Tibial nerve (tissue), 4 donors: Measurements from ENCODE around the gene CFDP1. TPM values are rescaled to one million over a fixed set of nuclear protein-coding genes. Genes with fewer than 3 reads are reported as not detected.

ENCODE experiments used
- DNase-seq, 2 donors: peaks; one replicate each; pipeline ENCODE4 v3.0.0-alpha.2; 2019; ENCODE audit warnings: low spot score in 2 of 2
- H3K27ac ChIP-seq, 4 donors: fragments of 200-600 bp; sonication (generic) in 3 of 4; one replicate each; pipeline ENCODE4 v1.5.1; 2017 to 2019; ENCODE audit warnings: mild to moderate bottlenecking in 1 of 4
- H3K27me3 ChIP-seq, 2 donors: fragments of 200-600 bp; sonication (generic) in 1 of 2; one replicate each; pipeline versions ENCODE4 v1.5.1 to v1.6.0; 2017 to 2019
- H3K36me3 ChIP-seq, 3 donors: fragments of 200-600 bp; sonication (generic); one replicate each; pipeline ENCODE4 v1.5.1; 2018 to 2019
- H3K4me1 ChIP-seq, 4 donors: fragments of 200-600 bp; sonication (generic) in 3 of 4; one replicate each; pipeline ENCODE4 v1.5.1; 2017 to 2019
- H3K4me3 ChIP-seq, 4 donors: fragments of 200-600 bp; sonication (generic) in 3 of 4; one replicate each; pipeline ENCODE4 v1.5.1; 2017 to 2019; ENCODE audit warnings: mild to moderate bottlenecking in 1 of 4, moderate library complexity in 1 of 4
- H3K9me3 ChIP-seq, 4 donors: fragments of 200-600 bp; sonication (generic) in 3 of 4; one replicate each; pipeline ENCODE4 v1.5.1; 2017 to 2019
- EP300 ChIP-seq, 2 donors: sonication (generic); formaldehyde crosslinking; IDR thresholded peaks; one replicate each; pipeline ENCODE4 v1.6.1; 2017; ENCODE audit warnings: antibody characterized with exemption in 2 of 2, mild to moderate bottlenecking in 1 of 2
- POLR2A ChIP-seq, 2 donors: fragments of 450-650 bp; IDR thresholded peaks; one replicate each; pipeline ENCODE4 v1.6.1; 2017; ENCODE audit warnings: antibody characterized with exemption in 2 of 2, mild to moderate bottlenecking in 2 of 2, moderate library complexity in 2 of 2
- WGBS, 2 donors: methylation state at CpG; one replicate each; pipeline ENCODE4 v1.1.5; 2018; 5-methylcytosine and 5-hydroxymethylcytosine counted together
- total RNA-seq, 4 donors: library from RNA; depleted of rRNA; stranded (reverse); fragments of >200 nt; gene quantifications; one replicate each; pipeline ENCODE4 v1.1.0, GENCODE V29; 2016
- TF ChIP-seq, protein P1 (sequence below), 5 experiments: fragments of 200-600 bp in 3 of 5; fragments of 450-650 bp in 2 of 5; sonication (generic) in 3 of 5; IDR thresholded peaks; one replicate each; pipeline ENCODE4 v1.5.1; 2016 to 2019; ENCODE audit warnings: antibody characterized with exemption in 5 of 5, mild to moderate bottlenecking in 3 of 5, moderate library complexity in 2 of 5

Gene CFDP1
- total RNA-seq, 4 donors from 2014 or later: 35.6 to 120 (median 62.4) TPM

DNA sequence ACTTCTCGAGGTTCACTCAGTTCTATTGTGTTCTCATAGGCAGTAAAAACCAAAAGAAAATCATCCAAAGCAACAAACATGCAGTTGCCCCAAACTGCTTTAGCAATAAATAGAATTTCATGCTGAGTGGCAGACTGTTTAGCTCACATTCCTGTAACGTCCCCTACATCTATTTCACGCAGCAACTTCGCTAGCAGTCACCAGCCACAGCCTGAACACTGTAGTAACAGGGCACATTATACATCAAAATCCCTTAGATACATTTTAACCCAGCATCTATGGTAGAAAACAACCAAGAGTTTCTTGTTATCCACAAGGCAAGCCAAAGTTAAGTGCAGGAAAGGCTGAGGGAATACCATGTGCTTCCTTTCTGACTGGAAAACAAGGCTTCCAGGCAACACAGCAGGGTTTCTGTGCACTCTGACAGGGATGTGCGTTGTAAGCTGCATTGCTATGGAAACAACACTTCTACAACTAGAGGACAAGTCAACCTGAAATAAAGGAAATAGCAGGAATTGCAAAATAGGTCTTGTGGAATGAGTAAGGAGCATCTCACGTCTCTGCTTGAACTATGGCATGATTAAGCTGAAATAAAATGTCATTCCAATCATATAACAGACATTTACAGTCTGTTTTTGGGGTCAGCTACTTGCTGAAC is 55.4 kb downstream of the CFDP1 start:
- Histone ChIP-seq H3K9me3 (no peaks in the 10 kb centered on the region), H3K36me3 (peaks cover 0 to 8% (median 0%) of the 10 kb centered on the region in 3 donors), H3K27me3 (no peaks in the 10 kb centered on the region), H3K4me3 (no peak overlapping the region), H3K27ac (peak overlapping the region in 2 of 4 donors; percentile 57 to 68), H3K4me1 (peaks cover 0 to 46% (median 15%) of the 10 kb centered on the region in 4 donors)
- no peak for DNase-seq
- 39 to 40% methylated on average over 6 of the region's 6 CpGs for WGBS, 2 donors
- TF ChIP-seq EP300 (IDR thresholded peaks at IDR 0.05): peak in 1 of 2 donors; percentile 69
- no peak for TF ChIP-seq POLR2A (IDR thresholded peaks at IDR 0.05)

DNA sequence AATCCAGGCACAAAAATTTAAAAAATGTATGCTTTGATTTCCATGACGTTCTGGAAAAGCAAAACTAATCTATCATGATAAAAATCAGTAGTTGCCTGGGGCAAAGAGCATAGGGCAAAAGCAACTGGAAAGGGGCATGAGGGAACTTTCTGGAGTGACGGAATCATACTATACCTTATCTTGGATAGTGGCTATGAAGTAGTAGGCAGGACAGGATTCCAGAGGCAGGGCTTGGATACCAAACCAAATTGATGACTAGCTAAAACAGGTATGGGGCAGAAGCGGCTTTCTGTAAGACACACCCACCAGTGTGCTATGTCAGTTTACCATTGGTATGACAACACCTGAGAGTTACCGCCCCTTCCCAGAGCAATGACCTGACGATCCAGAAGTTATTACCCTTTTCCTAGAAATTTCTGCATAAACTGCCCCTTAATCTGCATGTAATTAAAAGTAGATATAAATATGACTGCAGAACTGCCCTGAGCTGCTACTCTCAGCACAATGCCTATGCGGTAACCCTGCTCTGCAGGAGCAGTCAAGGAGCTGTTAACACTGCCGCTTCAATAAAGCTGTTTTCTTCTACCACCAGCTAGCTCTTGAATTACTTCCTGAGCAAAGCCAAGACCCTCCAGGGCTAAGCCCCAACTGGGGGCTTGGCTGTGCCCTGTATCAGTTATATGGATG is 56.7 kb downstream of the CFDP1 start:
- TF ChIP-seq EP300 (IDR thresholded peaks at IDR 0.05) (no peak), POLR2A (IDR thresholded peaks at IDR 0.05) (no peak)
- TF ChIP-seq, protein P1, sequence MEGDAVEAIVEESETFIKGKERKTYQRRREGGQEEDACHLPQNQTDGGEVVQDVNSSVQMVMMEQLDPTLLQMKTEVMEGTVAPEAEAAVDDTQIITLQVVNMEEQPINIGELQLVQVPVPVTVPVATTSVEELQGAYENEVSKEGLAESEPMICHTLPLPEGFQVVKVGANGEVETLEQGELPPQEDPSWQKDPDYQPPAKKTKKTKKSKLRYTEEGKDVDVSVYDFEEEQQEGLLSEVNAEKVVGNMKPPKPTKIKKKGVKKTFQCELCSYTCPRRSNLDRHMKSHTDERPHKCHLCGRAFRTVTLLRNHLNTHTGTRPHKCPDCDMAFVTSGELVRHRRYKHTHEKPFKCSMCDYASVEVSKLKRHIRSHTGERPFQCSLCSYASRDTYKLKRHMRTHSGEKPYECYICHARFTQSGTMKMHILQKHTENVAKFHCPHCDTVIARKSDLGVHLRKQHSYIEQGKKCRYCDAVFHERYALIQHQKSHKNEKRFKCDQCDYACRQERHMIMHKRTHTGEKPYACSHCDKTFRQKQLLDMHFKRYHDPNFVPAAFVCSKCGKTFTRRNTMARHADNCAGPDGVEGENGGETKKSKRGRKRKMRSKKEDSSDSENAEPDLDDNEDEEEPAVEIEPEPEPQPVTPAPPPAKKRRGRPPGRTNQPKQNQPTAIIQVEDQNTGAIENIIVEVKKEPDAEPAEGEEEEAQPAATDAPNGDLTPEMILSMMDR (IDR thresholded peaks at IDR 0.05): no peak
- Histone ChIP-seq H3K9me3 (no peaks in the 10 kb centered on the region), H3K36me3 (peaks cover 0 to 8% (median 0%) of the 10 kb centered on the region in 3 donors), H3K4me1 (peaks cover 0 to 45% (median 21%) of the 10 kb centered on the region in 4 donors), H3K27ac (peak overlapping the region in 1 of 4 donors; percentile 68), H3K27me3 (no peaks in the 10 kb centered on the region), H3K4me3 (no peak overlapping the region)
- no peak for DNase-seq
- 89 to 90% methylated on average over 7 of the region's 7 CpGs for WGBS, 2 donors

DNA sequence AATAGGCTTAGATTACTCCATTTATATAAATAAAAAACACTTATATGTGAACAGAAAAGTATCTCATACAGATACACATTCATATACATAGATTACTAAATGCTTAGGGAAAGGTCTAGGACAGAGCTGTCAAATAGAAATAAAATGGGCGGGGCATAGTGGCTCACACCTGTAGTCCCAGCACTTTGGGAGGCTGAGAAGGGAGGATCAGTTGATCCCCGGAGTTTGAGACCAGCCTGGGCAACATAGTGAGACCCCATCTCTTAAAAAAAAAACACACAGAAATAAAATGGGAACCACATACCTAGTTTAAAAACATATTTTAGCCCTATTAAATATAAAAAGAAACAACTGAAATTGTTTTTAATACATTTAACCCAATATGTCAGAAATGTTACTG is 58.9 kb downstream of the CFDP1 start:
- DNase-seq: no peak
- Histone ChIP-seq H3K4me3 (no peak overlapping the region), H3K9me3 (no peaks in the 10 kb centered on the region), H3K36me3 (peaks cover 0 to 8% (median 0%) of the 10 kb centered on the region in 3 donors), H3K27me3 (no peaks in the 10 kb centered on the region), H3K4me1 (peaks cover 0 to 25% (median 9%) of the 10 kb centered on the region in 4 donors), H3K27ac (no peak overlapping the region)
- TF ChIP-seq, protein P1 (IDR thresholded peaks at IDR 0.05): no peak
- no peak for TF ChIP-seq EP300 (IDR thresholded peaks at IDR 0.05)
- no peak for TF ChIP-seq POLR2A (IDR thresholded peaks at IDR 0.05)
- WGBS, 2 donors: 97 to 99% methylated on average over 2 of the region's 2 CpGs

DNA sequence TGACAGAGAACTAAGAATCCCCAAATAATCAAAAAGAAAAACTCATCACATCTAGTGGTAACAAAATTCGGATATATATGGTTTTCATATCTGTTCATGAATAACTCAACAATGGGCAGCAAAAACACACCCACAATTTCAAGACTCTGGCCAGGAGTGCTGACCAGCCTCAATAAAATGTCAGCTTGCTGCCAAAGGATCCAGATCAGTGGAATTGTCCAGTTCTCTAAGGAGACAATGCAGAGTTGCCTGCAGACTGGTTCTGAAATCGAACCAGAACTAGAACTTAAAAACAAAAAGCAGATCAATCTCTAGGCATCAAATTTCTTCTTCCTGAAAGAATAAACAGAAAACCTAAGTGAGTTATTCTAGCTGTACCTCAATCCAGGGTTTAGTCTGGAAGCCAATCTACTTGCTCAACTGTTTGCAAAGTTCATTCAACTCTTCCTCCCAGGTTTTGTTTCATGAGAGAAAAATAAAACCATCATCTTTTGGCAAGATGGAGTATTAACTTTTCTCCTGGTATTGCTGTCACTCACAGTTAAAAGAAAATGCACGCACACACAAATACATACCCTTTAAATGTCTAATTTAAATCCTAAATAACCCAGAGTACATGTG is 61.0 kb downstream of the CFDP1 start:
- WGBS, 2 donors: 50 to 66% methylated on average over 3 of the region's 3 CpGs
- Histone ChIP-seq H3K27ac (peak overlapping the region in 1 of 4 donors; percentile 51), H3K4me3 (no peak overlapping the region), H3K27me3 (no peaks in the 10 kb centered on the region), H3K4me1 (peaks cover 0 to 14% (median 6%) of the 10 kb centered on the region in 4 donors), H3K36me3 (peaks cover 0 to 15% (median 0%) of the 10 kb centered on the region in 3 donors), H3K9me3 (no peaks in the 10 kb centered on the region)
- DNase-seq: no peak
- TF ChIP-seq EP300 (IDR thresholded peaks at IDR 0.05): no peak
- TF ChIP-seq, protein P1 (IDR thresholded peaks at IDR 0.05): no peak
- TF ChIP-seq POLR2A (IDR thresholded peaks at IDR 0.05): no peak

DNA sequence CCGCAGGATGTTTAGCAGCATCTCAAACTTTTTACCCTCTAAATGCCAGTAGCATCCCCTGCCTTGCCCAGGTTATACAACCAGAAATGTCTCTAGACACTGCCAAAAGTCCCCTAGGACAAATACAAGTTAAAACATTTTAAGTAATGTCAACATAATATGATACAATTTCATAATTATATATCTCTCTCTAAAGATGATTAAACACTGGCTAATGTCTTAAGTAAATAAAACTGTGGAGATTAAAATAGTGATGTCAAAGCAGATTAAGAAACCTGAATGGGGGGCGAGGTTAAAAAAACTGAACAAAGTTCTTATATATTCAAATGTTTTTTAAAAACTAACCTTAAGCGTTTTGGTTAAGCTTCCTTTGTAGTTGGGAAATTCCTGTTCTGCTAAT is 62.1 kb downstream of the CFDP1 start:
- no peak overlapping the region for H3K4me3 ChIP-seq
- DNase-seq: no peak
- TF ChIP-seq EP300 (IDR thresholded peaks at IDR 0.05) (no peak), POLR2A (IDR thresholded peaks at IDR 0.05) (no peak)
- TF ChIP-seq, protein P1 (IDR thresholded peaks at IDR 0.05): no peak
- no peak overlapping the region for H3K27ac ChIP-seq
- H3K9me3 ChIP-seq: no peaks in the 10 kb centered on the region
- WGBS, 2 donors: 85 to 90% methylated on average over 3 of the region's 3 CpGs
- H3K27me3 ChIP-seq: no peaks in the 10 kb centered on the region
- H3K4me1 ChIP-seq: peaks cover 0 to 13% (median 6%) of the 10 kb centered on the region in 4 donors
- peaks cover 0 to 20% (median 0%) of the 10 kb centered on the region in 3 donors for H3K36me3 ChIP-seq
